Mucosa of descending colon (tissue), 3 donors: Measurements from ENCODE around the gene IFI16. TPM values are rescaled to one million over a fixed set of nuclear protein-coding genes. Genes with fewer than 3 reads are reported as not detected.

ENCODE experiments used
- ATAC-seq: fragments of 200-7000 bp; cut with Tn5 transposase; one replicate; pipeline ENCODE4 v1.9.1; 2020; ENCODE audit warnings: mild to moderate bottlenecking, moderate library complexity
- DNase-seq, 3 donors: peaks; one replicate each; pipeline ENCODE4 v3.0.0-alpha.2; 2020
- H3K36me3 ChIP-seq: fragments of 200-600 bp; one replicate; pipeline ENCODE4 v1.8.0; 2021; ENCODE audit warnings: low read depth, mild to moderate bottlenecking
- H3K4me1 ChIP-seq: fragments of 200-600 bp; one replicate; pipeline ENCODE4 v1.8.0; 2021; ENCODE audit warnings: low read depth, mild to moderate bottlenecking
- H3K4me3 ChIP-seq: fragments of 200-600 bp; one replicate; pipeline ENCODE4 v1.8.0; 2021; ENCODE audit warnings: mild to moderate bottlenecking
- H3K9me3 ChIP-seq: fragments of 200-600 bp; one replicate; pipeline ENCODE4 v1.8.0; 2021; ENCODE audit warnings: mild to moderate bottlenecking
- intact Hi-C, 2 donors: fragments of 100-400 bp; cut with DNase I in 1 of 2; cut with micrococcal nuclease in 1 of 2; formaldehyde crosslinking; loops; one replicate each; pipeline versions ENCODE4 v1.11.0 to v1.11.1; 2022; cut with DNase I, micrococcal nuclease
- total RNA-seq, 3 donors: library from RNA; stranded (reverse); fragmentation: NEBNext Ultra II Directional in 2 of 3; extraction: Animal tissue kit (Norgen Biotek cat#: 25700) in 2 of 3; gene quantifications; one replicate each; pipeline versions ENCODE4 v1.2.1 to v1.2.4, GENCODE V29; 2021 to 2023
- TF ChIP-seq, protein P1 (sequence below): fragments of 200-600 bp; IDR thresholded peaks from one replicate; pipeline ENCODE4 v1.8.0; 2022; ENCODE audit warnings: antibody characterized with exemption, mild to moderate bottlenecking
- donor health status: DM: no; HTN: no; CAD: no; lungs with moderate emphysema.
- donor health status: DM: no; HTN: no; CAD: no.
- donor health status: DM: no; HTN: yes; CAD: no.

IFI16 gene
- total RNA-seq, 3 donors from 2014 or later = 14.4 to 37.9 (median 36.6) TPM

DNA sequence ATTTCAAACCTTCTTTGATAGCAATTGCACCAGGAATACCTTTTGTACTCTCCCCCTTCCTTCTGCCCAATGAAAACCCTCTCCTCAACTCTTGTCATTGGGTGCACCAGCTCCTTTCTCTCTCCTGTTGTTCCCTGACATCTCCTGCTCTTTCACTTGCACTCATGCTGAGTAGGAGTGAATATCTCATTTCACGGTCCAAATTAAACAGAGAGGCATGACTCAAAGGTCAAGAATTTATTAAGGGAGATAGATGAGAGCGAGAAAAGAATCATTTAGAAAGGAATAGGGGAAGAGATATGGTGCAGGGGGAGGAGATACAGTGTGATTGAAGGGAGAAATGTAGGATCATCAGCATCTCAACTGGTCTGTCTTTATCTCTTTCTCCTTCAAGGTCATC, 44.7 kb downstream of the IFI16 start:
- ATAC-seq (no peak), DNase-seq (no peak)
- no peaks in the 10 kb centered on the region for H3K9me3 ChIP-seq
- no peaks in the 10 kb centered on the region for H3K4me1 ChIP-seq
- H3K4me3 ChIP-seq = no peak overlapping the region
- no peaks in the 10 kb centered on the region for H3K36me3 ChIP-seq
- TF ChIP-seq, protein P1, sequence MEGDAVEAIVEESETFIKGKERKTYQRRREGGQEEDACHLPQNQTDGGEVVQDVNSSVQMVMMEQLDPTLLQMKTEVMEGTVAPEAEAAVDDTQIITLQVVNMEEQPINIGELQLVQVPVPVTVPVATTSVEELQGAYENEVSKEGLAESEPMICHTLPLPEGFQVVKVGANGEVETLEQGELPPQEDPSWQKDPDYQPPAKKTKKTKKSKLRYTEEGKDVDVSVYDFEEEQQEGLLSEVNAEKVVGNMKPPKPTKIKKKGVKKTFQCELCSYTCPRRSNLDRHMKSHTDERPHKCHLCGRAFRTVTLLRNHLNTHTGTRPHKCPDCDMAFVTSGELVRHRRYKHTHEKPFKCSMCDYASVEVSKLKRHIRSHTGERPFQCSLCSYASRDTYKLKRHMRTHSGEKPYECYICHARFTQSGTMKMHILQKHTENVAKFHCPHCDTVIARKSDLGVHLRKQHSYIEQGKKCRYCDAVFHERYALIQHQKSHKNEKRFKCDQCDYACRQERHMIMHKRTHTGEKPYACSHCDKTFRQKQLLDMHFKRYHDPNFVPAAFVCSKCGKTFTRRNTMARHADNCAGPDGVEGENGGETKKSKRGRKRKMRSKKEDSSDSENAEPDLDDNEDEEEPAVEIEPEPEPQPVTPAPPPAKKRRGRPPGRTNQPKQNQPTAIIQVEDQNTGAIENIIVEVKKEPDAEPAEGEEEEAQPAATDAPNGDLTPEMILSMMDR = no peak
- intact Hi-C loops = no loop called here

DNA sequence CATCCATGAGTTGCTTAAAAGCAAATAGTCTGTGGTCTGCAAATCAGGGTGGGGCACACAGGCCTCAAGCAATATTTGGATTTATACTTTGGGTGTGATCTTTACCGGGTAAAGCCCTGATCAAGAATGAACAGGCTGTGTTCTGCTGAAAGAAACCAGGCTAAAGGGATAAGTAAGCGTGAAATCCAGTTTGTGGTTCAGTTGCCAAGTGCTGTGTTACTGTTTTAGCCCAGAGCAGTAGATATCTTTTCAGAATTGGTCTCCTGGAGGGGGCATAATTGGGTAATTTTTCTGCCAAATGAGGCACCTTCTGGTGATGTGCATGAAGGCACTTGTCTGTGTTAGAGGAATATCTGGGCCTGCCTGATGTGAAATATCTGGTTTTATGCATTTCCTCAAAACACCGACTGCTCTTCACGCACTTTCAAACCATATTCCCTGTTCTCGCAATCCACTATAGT, 45.5 kb downstream of the IFI16 start:
- peak; percentile 34 for ATAC-seq
- Histone ChIP-seq H3K4me3 (no peak overlapping the region), H3K36me3 (no peaks in the 10 kb centered on the region), H3K9me3 (no peaks in the 10 kb centered on the region), H3K4me1 (no peaks in the 10 kb centered on the region)
- intact Hi-C loops = no loop called here
- TF ChIP-seq, protein P1 = no peak
- DNase-seq = no peak

DNA sequence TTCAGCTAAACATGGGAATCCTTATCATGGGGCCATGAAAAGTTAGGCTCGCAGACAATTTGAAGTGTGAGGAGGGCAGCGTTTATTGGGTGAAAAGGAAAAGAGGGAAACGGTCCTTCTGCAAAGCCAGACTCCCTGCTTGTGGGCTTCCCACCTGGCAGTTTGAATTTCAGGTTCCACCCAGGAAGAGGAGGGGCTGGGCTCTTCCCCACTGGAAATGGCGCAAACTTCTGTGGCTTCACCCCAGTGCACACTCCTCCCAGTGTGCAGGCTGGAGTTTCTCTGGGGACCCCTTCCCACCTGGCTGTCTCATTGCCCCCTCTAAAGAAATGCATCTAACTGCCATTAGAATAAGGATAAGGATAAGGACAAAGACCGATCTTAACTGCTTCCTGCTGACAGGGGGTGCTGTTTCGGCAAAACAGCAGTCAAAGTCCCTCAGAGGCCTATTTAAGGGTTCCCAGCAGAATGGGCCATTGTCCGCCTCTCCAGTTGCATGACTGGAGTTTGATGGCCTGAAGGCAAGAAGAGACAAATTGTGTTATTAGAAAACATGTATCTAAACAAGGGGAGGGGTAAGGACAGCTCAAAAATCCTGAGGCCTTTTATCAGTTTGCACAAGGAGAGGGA, 46.5 kb downstream of the IFI16 start:
- H3K36me3 ChIP-seq = no peaks in the 10 kb centered on the region
- no peak for ATAC-seq
- H3K9me3 ChIP-seq = no peaks in the 10 kb centered on the region
- no peak overlapping the region for H3K4me3 ChIP-seq
- DNase-seq = no peak
- TF ChIP-seq, protein P1 = no peak
- intact Hi-C loops = no loop called here
- H3K4me1 ChIP-seq = no peaks in the 10 kb centered on the region

DNA sequence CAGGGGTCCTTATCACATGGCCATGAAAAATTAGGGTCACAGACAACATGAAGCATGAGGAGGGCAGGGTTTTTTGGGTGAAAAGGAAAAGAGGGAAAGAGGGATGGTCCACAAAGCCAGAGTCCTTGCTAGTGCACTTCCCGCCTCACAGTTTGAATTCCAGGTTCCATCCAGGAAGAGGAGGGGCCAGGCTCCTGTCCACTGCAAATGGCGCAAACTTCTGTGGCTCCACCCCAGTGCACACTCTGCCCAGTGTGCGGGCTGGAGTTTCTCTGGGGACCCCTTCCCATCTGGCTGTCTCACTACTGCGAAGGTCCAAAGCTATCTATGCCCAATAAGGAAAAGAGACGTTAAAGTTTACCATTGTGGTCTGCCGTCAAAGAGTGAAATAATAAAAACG, 49.0 kb downstream of the IFI16 start:
- TF ChIP-seq, protein P1 = no peak
- intact Hi-C loops = no loop called here
- no peak overlapping the region for H3K4me3 ChIP-seq
- no peaks in the 10 kb centered on the region for H3K9me3 ChIP-seq
- ATAC-seq = no peak
- no peaks in the 10 kb centered on the region for H3K36me3 ChIP-seq
- no peaks in the 10 kb centered on the region for H3K4me1 ChIP-seq
- DNase-seq = no peak

DNA sequence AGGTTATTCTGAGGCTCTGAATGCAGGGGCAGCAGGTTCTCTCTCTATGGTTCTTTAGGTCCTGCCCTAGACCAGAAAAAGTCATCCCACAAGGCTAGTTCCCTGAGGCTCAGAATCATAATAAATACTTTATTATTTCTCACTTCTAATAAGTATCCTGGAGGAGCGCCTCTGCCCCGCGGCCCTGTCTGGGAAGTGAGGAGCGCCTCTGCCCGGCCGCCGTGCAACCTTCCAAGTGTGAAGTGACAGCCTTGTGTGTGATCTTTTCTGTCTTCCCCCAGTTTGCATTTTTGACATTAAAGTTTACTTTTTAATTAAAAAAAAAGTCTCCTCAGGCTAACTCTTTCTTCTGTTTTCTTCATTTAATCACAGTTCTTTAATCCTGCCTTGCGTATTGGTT, 55.4 kb downstream of the IFI16 start:
- TF ChIP-seq, protein P1 = no peak

DNA sequence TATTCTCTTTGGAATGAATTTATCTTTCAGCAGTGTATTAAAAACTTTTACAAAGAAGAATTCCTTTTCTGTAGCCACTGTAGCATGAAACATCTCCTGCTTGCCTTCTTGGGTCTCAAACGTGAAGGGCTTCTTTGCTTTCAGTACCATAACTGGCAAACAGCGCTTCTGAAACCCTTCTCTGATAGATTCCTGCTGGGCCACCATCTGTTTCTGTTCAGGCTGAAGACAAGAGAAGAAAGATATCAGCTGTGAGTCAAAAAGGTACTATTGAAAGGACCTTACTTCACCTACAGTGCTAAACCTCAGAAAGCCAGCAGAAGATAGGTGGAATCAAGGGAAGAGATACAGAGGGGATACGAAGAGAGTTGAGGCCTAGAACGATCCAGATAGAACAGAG, 56.4 kb downstream of the IFI16 start:
- Histone ChIP-seq H3K4me1 (no peaks in the 10 kb centered on the region), H3K36me3 (no peaks in the 10 kb centered on the region), H3K9me3 (no peaks in the 10 kb centered on the region), H3K4me3 (no peak overlapping the region)
- ATAC-seq = no peak
- TF ChIP-seq, protein P1 = no peak
- DNase-seq = no peak
- intact Hi-C loops = no loop called here

More for the DNA sequence above, 55.4 kb downstream of the IFI16 start:
- no peaks in the 10 kb centered on the region for H3K36me3 ChIP-seq
- intact Hi-C loops = no loop called here
- H3K4me1 ChIP-seq = no peaks in the 10 kb centered on the region
- no peak overlapping the region for H3K4me3 ChIP-seq
- ATAC-seq (no peak), DNase-seq (no peak)
- H3K9me3 ChIP-seq = no peaks in the 10 kb centered on the region
